Effector CD8-positive, alpha-beta T cell (primary cell): Measurements from ENCODE around the gene HOXA9.
A peak's percentile ranks its signal among the peaks of the same experiment; 100 is the strongest.

Source experiments
- DNase-seq: peaks from one replicate; lab custom pipeline; 2025; lab: John Stamatoyannopoulos, UW

Gene HOXA9

GRCh38 chr7:27153526-27153925 lies 11.8 kb downstream of the HOXA9 start:
- no peak for DNase-seq

GRCh38 chr7:27152816-27153442 lies 12.4 kb downstream of the HOXA9 start:
- DNase-seq, result no peak

GRCh38 chr7:27151931-27152815 lies 13.2 kb downstream of the HOXA9 start, which contains the start of gene HOXA3:
TSS of gene HOXA3 (minus strand) at chr7:27152583. CDS start at chr7:27110640, 41,943 bp downstream.
- no peak for DNase-seq

GRCh38 chr7:27151341-27151930 lies 13.9 kb downstream of the HOXA9 start:
- DNase-seq, result no peak

GRCh38 chr7:27150568-27151340 lies 14.6 kb downstream of the HOXA9 start:
- DNase-seq, result peak; percentile 34

GRCh38 chr7:27149842-27150567 lies 15.3 kb downstream of the HOXA9 start:
- DNase-seq, result no peak

GRCh38 chr7:27148756-27149641 lies 16.3 kb downstream of the HOXA9 start:
- no peak for DNase-seq

GRCh38 chr7:27148031-27148755 lies 17.1 kb downstream of the HOXA9 start:
- DNase-seq, result no peak

GRCh38 chr7:27147199-27148030 lies 17.9 kb downstream of the HOXA9 start, which contains the start of gene HOXA6:
TSS of gene HOXA6 (minus strand) at chr7:27147774. CDS start at chr7:27147749, 25 bp downstream.
- DNase-seq, result no peak

- no peak for DNase-seq
These were observed 18.7 kb downstream of the HOXA9 start for GRCh38 chr7:27146491-27147198.

GRCh38 chr7:27145914-27146412 lies 19.4 kb downstream of the HOXA9 start:
- no peak for DNase-seq

- DNase-seq, result no peak
These were observed 20.0 kb downstream of the HOXA9 start for GRCh38 chr7:27145165-27145913.

- no peak for DNase-seq
These were observed 20.6 kb downstream of the HOXA9 start for GRCh38 chr7:27144781-27145164.

GRCh38 chr7:27143950-27144780 lies 21.2 kb downstream of the HOXA9 start:
- DNase-seq, result no peak

GRCh38 chr7:27143023-27143949 lies 22.1 kb downstream of the HOXA9 start, which contains the start of gene HOXA5:
TSS of gene HOXA5 (minus strand) at chr7:27143681. CDS start at chr7:27143607, 74 bp downstream.
- DNase-seq, result no peak
